ENCODE results near the gene CLCN6.

The CLCN6 gene

GRCh38 chr1:11880911-11881748 lies 75.1 kb downstream of the CLCN6 start:
- DNase-seq = peak; percentile 75

- no peak for DNase-seq
Observed at GRCh38 chr1:11881749-11882441, 75.9 kb downstream of the CLCN6 start.

GRCh38 chr1:11882814-11883538 lies 77.0 kb downstream of the CLCN6 start:
- DNase-seq = no peak

GRCh38 chr1:11885916-11886315 lies 79.9 kb downstream of the CLCN6 start:
- no peak for DNase-seq

DNA sequence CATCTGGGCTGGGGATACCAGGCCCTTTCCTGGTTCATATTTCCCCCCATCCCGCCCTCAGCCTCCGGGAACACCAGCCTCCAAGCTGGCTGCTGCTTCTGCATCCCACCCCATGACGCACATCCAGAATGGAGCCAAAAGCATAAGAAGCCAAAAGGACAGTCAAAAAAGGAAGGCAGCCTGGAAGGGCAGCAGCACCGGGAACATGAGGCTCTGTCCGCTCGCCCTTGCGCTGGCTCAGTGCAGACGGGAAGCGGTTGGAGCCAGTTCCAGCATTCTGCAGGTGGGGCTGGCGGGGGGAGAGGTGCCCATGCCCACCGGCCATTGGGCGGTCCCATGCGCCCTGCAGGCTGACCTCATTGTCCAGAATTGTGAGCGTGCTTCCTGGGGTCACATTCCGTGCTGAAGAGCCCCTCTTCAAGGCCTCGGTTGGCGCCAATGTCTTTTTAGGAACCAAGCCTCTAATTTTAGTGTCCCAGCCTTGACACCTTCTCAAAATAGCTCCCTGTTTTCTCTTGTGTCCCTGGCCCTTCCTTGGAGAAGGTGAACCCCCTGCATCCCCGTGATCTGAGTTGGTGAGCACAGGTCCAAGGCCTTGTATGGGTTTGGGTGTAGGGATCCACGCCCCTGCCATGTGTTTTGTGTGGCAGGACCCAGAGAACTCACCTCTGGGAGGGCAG lies 81.1 kb downstream of the CLCN6 start:
- DNase-seq = no peak

DNA sequence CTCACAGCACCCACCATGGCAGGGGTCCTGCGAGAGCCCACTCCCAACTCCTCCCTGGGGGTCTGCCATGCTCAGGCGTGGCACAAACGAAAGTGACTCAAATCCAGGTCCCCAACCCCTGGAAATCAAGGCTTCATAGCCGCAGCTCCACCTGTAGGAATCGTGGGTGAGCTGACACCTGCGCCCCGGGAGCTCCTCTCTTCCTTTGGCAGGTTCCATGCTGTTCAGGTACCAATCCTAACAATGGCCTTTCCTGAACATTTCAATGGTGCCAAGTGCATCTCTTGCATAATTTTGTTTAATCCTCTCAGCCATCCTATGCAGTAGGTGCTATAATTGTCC lies 81.6 kb downstream of the CLCN6 start:
- DNase-seq = no peak

DNA sequence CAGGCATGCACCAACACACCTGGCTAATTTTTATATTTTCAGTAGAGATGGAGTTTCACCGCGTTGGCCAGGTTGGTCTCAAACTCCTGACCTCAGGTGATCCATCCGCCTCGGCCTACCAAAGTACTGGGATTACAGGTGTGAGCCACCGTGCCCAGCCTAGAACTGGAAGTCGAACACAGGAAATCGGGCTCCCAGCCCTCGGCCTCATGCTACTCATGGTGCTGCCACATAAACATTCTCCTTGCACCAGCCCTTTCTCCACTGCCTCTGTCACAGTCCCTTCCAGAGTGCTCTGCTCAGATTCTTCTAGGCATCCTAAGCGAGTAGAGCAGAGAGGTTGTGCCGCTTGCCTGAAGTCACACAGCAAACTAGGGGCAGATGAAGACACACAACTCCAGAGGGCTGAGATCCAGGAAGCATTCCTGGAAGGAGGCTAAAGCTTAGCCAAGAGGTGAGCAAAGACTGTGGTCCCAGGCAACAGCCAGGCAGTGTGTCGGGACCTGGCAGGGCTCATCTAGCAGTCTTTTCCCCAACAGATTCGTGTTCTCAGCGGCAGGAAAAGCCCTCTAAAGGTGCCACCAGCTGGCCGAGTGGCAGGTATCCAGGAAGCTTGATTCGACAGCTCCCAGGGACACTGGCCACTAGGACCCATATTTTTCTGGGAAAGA lies 82.3 kb downstream of the CLCN6 start:
- no peak for DNase-seq

GRCh38 chr1:11888877-11889208 lies 82.9 kb downstream of the CLCN6 start:
- no peak for DNase-seq

- DNase-seq = no peak
Observed at GRCh38 chr1:11891433-11892186, 85.6 kb downstream of the CLCN6 start.
